ENCODE measurements around the gene TATDN2.

DNA sequence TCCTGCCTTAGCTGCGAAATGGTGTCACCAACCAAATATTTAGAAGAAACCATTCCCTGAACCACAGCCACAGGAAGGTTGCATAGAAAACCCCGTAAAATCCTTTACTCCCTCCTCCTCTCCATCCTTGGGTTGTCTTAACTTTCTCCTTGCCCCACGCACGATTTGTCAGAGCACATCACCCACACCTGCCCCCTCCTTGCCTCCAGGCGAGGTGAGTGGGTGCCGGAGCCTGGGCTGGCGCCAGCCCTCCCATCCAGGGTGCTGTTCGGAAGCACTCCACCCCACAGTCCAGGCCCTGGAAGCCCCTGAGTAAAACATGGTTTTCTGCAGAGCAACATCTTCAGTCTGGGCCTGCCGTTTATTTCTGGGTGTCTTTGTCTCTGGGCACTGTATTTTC, 40.8 kb downstream of the TATDN2 start:
- TF ChIP-seq, protein P1, sequence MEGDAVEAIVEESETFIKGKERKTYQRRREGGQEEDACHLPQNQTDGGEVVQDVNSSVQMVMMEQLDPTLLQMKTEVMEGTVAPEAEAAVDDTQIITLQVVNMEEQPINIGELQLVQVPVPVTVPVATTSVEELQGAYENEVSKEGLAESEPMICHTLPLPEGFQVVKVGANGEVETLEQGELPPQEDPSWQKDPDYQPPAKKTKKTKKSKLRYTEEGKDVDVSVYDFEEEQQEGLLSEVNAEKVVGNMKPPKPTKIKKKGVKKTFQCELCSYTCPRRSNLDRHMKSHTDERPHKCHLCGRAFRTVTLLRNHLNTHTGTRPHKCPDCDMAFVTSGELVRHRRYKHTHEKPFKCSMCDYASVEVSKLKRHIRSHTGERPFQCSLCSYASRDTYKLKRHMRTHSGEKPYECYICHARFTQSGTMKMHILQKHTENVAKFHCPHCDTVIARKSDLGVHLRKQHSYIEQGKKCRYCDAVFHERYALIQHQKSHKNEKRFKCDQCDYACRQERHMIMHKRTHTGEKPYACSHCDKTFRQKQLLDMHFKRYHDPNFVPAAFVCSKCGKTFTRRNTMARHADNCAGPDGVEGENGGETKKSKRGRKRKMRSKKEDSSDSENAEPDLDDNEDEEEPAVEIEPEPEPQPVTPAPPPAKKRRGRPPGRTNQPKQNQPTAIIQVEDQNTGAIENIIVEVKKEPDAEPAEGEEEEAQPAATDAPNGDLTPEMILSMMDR (IDR thresholded peaks at IDR 0.05; ENCODE audit: low read depth, low read length): no peak
- no peak for TF ChIP-seq POLR2A (IDR thresholded peaks at IDR 0.05; ENCODE audit: extremely low read depth, insufficient read length)
- no peak for TF ChIP-seq MAX (IDR thresholded peaks at IDR 0.05; ENCODE audit: low read depth, low read length)
- no peak for TF ChIP-seq MYC (IDR thresholded peaks at IDR 0.05; ENCODE audit: low read depth, low read length)

Data from NB4 (cell line).